GM23338 (cell line): ENCODE measurements around the gene IDH3B. TPM values are rescaled to one million over a fixed set of nuclear protein-coding genes. Genes with fewer than 3 reads are reported as not detected.

Experiments used
- ATAC-seq: fragments of 200-7000 bp; cut with Tn5 transposase; 3 replicates; pipeline ENCODE4 v1.9.1; 2020
- DNase-seq: peaks from one replicate; pipeline ENCODE4 v3.0.0-alpha.2; 2015; ENCODE audit warnings: low spot score
- H2AFZ ChIP-seq: fragments of 200-600 bp; sonication (generic); 2 replicates; pipeline ENCODE4 v1.8.0; 2016; ENCODE audit warnings: antibody characterized with exemption, mild to moderate bottlenecking, moderate library complexity
- H3F3A ChIP-seq: fragments of 200-600 bp; sonication (generic); replicated peaks from 2 replicates; pipeline ENCODE4 v1.8.0; 2017; ENCODE audit warnings: antibody characterized with exemption, mixed run types, low read depth
- H3K27ac ChIP-seq: fragments of 200-600 bp; sonication (generic); 2 replicates; pipeline ENCODE4 v1.6.1; 2016; ENCODE audit warnings: low read depth
- H3K27me3 ChIP-seq: fragments of 200-600 bp; sonication (generic); 2 replicates; pipeline ENCODE4 v1.8.0; 2016; ENCODE audit warnings: mild to moderate bottlenecking, mixed run types, moderate library complexity; ENCODE audit not compliant: insufficient read depth
- H3K36me3 ChIP-seq: fragments of 200-600 bp; sonication (generic); 2 replicates; pipeline ENCODE4 v1.8.0; 2016; ENCODE audit warnings: mild to moderate bottlenecking; ENCODE audit not compliant: insufficient read depth
- H3K4me1 ChIP-seq: fragments of 200-600 bp; sonication (generic); 2 replicates; pipeline ENCODE4 v1.8.0; 2016; ENCODE audit warnings: mild to moderate bottlenecking, moderate library complexity; ENCODE audit not compliant: insufficient read depth
- H3K4me2 ChIP-seq: fragments of 200-600 bp; sonication (generic); 2 replicates; pipeline ENCODE4 v1.7.1; 2017; ENCODE audit warnings: mixed run types
- H3K4me3 ChIP-seq: fragments of 200-600 bp; sonication (generic); 2 replicates; pipeline ENCODE4 v1.6.1; 2016; ENCODE audit warnings: mixed run types
- H3K79me2 ChIP-seq: fragments of 200-600 bp; sonication (generic); replicated peaks from 2 replicates; pipeline ENCODE4 v1.8.0; 2017; ENCODE audit warnings: mild to moderate bottlenecking; ENCODE audit not compliant: insufficient read depth
- H3K9me2 ChIP-seq: fragments of 200-600 bp; sonication (generic); 2 replicates; pipeline ENCODE4 v1.8.0; 2017; ENCODE audit not compliant: insufficient read depth
- H4K20me1 ChIP-seq: fragments of 200-600 bp; sonication (generic); replicated peaks from 2 replicates; pipeline ENCODE4 v1.8.0; 2017; ENCODE audit warnings: mild to moderate bottlenecking; ENCODE audit not compliant: insufficient read depth
- H3K27ac Mint-ChIP-seq: 2 replicates; pipeline ENCODE4 v1.8.0; 2020; ENCODE audit warnings: inconsistent platforms, mild to moderate bottlenecking, moderate library complexity, mixed read lengths
- H3K27me3 Mint-ChIP-seq: 3 replicates; pipeline ENCODE4 v1.8.0; 2022; ENCODE audit warnings: low read depth, mild to moderate bottlenecking, moderate library complexity, mixed read lengths, inconsistent platforms; ENCODE audit not compliant: insufficient read depth, poor library complexity
- H3K36me3 Mint-ChIP-seq: 3 replicates; pipeline ENCODE4 v1.8.0; 2021; ENCODE audit warnings: low read depth, mild to moderate bottlenecking, inconsistent platforms, moderate library complexity, mixed read lengths
- H3K4me1 Mint-ChIP-seq: 3 replicates; pipeline ENCODE4 v1.8.0; 2020; ENCODE audit warnings: mild to moderate bottlenecking, inconsistent platforms, mixed read lengths
- H3K4me3 Mint-ChIP-seq: 3 replicates; pipeline ENCODE4 v1.8.0; 2021; ENCODE audit warnings: moderate library complexity, mild to moderate bottlenecking, inconsistent platforms, mixed read lengths
- H3K9me3 Mint-ChIP-seq: 3 replicates; pipeline ENCODE4 v1.8.0; 2020; ENCODE audit warnings: moderate library complexity, mild to moderate bottlenecking, inconsistent platforms, mixed read lengths
- EZH2 ChIP-seq: fragments of 200-600 bp; sonication (generic); IDR thresholded peaks from one replicate; pipeline ENCODE4 v1.8.0; 2017; ENCODE audit warnings: antibody characterized with exemption, mild to moderate bottlenecking, low read depth; ENCODE audit not compliant: unreplicated experiment
- NANOG ChIP-seq: IDR thresholded peaks from 2 replicates; pipeline ENCODE4 v1.6.1; 2016; ENCODE audit warnings: antibody characterized with exemption, borderline replicate concordance
- ZNF114 ChIP-seq: fragments of 250-450 bp; sonication (Bioruptor Pico); IDR thresholded peaks from 2 replicates; pipeline ENCODE4 v1.5.0; 2020; ENCODE audit warnings: mild to moderate bottlenecking, moderate library complexity
- ZNF331 ChIP-seq: fragments of 250-450 bp; sonication (Bioruptor Pico); IDR thresholded peaks from 2 replicates; pipeline ENCODE4 v1.5.0; 2020; ENCODE audit warnings: low read depth, mild to moderate bottlenecking, moderate library complexity
- polyA plus RNA-seq: library from polyadenylated mRNA; unstranded; fragments of >200 nt; fragmentation: Nextera tagmentation; extraction: Ambion mirVana; gene quantifications from 2 replicates; pipeline ENCODE4 v1.2.1, GENCODE V29; 2016
- total RNA-seq: library from RNA; depleted of rRNA; stranded (reverse); fragments of >200 nt; shearing (Covaris generic); gene quantifications from 2 replicates; pipeline ENCODE4 v1.2.3, GENCODE V29; 2014
- TF ChIP-seq, protein P1 (sequence below), 2 experiments: fragments of 200-600 bp in 1 of 2; sonication (generic) in 1 of 2; conservative IDR thresholded peaks; 2 replicates each; pipeline versions ENCODE4 v1.5.1 to v1.6.1; 2016 to 2017; ENCODE audit warnings: antibody characterized with exemption in 2 of 2, low read depth in 2 of 2, mild to moderate bottlenecking in 2 of 2, moderate library complexity in 1 of 2
- TF ChIP-seq, protein P2 (sequence below): IDR thresholded peaks from 2 replicates; pipeline ENCODE4 v1.6.1; 2016; ENCODE audit warnings: antibody characterized with exemption
- TF ChIP-seq, protein P3 (sequence below): IDR thresholded peaks from one replicate; pipeline ENCODE4 v1.6.1; 2018; ENCODE audit warnings: antibody characterized with exemption; ENCODE audit not compliant: unreplicated experiment

The IDH3B gene
- total and polyA plus RNA-seq, 2 experiments from 2014 or later: 87.1 to 126 TPM

DNA sequence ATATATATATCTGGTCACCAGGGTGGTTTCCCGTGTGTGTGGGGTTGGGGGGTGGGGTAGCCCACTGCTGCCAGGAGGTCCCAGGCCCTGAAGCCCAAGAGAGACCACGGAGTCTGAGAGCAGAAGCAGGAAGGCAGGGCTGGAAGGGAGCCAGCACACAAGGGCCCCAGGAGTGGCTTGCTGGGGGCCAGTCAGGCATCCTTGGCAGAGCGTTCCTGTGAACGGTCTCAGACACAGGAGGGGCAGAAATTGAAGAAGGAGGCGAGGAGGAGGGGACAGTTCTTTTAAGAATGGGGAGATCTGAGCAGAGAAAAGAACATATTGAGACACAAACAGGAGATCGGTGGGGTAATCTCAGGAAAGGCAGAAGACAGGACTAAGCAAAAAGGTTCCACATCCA, 26.7 kb upstream of the IDH3B start (continued):
- TF ChIP-seq, protein P1, sequence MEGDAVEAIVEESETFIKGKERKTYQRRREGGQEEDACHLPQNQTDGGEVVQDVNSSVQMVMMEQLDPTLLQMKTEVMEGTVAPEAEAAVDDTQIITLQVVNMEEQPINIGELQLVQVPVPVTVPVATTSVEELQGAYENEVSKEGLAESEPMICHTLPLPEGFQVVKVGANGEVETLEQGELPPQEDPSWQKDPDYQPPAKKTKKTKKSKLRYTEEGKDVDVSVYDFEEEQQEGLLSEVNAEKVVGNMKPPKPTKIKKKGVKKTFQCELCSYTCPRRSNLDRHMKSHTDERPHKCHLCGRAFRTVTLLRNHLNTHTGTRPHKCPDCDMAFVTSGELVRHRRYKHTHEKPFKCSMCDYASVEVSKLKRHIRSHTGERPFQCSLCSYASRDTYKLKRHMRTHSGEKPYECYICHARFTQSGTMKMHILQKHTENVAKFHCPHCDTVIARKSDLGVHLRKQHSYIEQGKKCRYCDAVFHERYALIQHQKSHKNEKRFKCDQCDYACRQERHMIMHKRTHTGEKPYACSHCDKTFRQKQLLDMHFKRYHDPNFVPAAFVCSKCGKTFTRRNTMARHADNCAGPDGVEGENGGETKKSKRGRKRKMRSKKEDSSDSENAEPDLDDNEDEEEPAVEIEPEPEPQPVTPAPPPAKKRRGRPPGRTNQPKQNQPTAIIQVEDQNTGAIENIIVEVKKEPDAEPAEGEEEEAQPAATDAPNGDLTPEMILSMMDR (conservative IDR thresholded peaks at IDR 0.05; ENCODE audit: low read depth in 2 of 2): no peak
- no peak for TF ChIP-seq ZNF331 (CRISPR knock-in tag)
- TF ChIP-seq ZNF114 (CRISPR knock-in tag): no peak

DNA sequence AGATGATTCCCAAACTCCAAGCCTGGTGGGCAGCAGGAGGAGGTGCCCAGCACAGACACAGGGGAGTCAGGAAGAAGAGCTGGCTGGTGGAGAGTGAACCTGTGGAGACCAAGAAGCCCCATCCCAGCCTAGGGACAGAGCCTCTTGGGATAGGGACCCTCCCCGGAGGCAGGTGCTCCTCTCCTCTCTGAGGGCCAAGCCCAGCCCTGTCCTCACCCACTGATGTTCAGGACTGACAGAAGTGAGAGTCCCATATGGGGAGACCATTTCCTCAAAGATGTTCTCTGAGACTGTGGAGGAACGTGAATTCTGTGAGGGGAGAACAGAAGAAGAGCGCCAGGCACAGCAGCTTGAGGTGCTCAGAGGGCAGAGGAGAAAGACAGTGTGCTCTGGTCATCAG, 26.2 kb upstream of the IDH3B start:
- ATAC-seq (no peak), DNase-seq (no peak)
- Mint-ChIP-seq H3K27ac (no peak overlapping the region), H3K9me3 (peaks cover 9% of the 10 kb centered on the region; the same call in 2 of the 3 replicates), H3K4me3 (no peak overlapping the region), H3K27me3 (peaks cover 68% of the 10 kb centered on the region), H3K36me3 (peaks cover 7% of the 10 kb centered on the region; the same call in 1 of the 3 replicates), H3K4me1 (peaks cover 25% of the 10 kb centered on the region)
- H3F3A ChIP-seq: peaks cover 7% of the 10 kb centered on the region; the same call in 1 of the 2 replicates
- no peaks in the 10 kb centered on the region for H3K9me2 ChIP-seq
- H3K27me3 ChIP-seq: peaks cover 86% of the 10 kb centered on the region
- no peak overlapping the region for H2AFZ ChIP-seq
- H3K4me2 ChIP-seq: no peak overlapping the region
- H3K79me2 ChIP-seq: no peaks in the 10 kb centered on the region
- peaks cover 11% of the 10 kb centered on the region; the same call in 1 of the 2 replicates for H4K20me1 ChIP-seq
- H3K27ac ChIP-seq: no peak overlapping the region
- no peaks in the 10 kb centered on the region for H3K36me3 ChIP-seq
- TF ChIP-seq, protein P2, sequence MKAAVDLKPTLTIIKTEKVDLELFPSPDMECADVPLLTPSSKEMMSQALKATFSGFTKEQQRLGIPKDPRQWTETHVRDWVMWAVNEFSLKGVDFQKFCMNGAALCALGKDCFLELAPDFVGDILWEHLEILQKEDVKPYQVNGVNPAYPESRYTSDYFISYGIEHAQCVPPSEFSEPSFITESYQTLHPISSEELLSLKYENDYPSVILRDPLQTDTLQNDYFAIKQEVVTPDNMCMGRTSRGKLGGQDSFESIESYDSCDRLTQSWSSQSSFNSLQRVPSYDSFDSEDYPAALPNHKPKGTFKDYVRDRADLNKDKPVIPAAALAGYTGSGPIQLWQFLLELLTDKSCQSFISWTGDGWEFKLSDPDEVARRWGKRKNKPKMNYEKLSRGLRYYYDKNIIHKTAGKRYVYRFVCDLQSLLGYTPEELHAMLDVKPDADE: no peak
- TF ChIP-seq, protein P3, sequence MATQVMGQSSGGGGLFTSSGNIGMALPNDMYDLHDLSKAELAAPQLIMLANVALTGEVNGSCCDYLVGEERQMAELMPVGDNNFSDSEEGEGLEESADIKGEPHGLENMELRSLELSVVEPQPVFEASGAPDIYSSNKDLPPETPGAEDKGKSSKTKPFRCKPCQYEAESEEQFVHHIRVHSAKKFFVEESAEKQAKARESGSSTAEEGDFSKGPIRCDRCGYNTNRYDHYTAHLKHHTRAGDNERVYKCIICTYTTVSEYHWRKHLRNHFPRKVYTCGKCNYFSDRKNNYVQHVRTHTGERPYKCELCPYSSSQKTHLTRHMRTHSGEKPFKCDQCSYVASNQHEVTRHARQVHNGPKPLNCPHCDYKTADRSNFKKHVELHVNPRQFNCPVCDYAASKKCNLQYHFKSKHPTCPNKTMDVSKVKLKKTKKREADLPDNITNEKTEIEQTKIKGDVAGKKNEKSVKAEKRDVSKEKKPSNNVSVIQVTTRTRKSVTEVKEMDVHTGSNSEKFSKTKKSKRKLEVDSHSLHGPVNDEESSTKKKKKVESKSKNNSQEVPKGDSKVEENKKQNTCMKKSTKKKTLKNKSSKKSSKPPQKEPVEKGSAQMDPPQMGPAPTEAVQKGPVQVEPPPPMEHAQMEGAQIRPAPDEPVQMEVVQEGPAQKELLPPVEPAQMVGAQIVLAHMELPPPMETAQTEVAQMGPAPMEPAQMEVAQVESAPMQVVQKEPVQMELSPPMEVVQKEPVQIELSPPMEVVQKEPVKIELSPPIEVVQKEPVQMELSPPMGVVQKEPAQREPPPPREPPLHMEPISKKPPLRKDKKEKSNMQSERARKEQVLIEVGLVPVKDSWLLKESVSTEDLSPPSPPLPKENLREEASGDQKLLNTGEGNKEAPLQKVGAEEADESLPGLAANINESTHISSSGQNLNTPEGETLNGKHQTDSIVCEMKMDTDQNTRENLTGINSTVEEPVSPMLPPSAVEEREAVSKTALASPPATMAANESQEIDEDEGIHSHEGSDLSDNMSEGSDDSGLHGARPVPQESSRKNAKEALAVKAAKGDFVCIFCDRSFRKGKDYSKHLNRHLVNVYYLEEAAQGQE: no peak
- TF ChIP-seq NANOG: no peak
- no peak for TF ChIP-seq EZH2
- peaks cover 21% of the 10 kb centered on the region; the same call in 1 of the 2 replicates for H3K4me1 ChIP-seq
- no peak overlapping the region for H3K4me3 ChIP-seq
